Thoracic aorta (tissue), 2 donors: ENCODE results near the gene NCAN. TPM values are rescaled to one million over a fixed set of nuclear protein-coding genes. Genes with fewer than 3 reads are reported as not detected.

Experiments used
- ATAC-seq: fragments of 150-250 bp; one replicate; pipeline ENCODE4 v1.8.0; 2017; ENCODE audit warnings: low read depth; ENCODE audit not compliant: insufficient number of reproducible peaks, low FRiP score
- DNase-seq: peaks from one replicate; pipeline ENCODE4 v3.0.0-alpha.2; 2020; ENCODE audit warnings: low spot score
- H3K27ac ChIP-seq, 2 donors: fragments of 200-600 bp; sonication (generic); 1 replicate in 1 of 2; 2 replicates in 1 of 2; pipeline ENCODE4 v1.5.1; 2016; ENCODE audit warnings: mild to moderate bottlenecking in 2 of 2, moderate library complexity in 2 of 2
- H3K27me3 ChIP-seq: fragments of 200-600 bp; sonication (generic); replicated peaks from 2 replicates; pipeline ENCODE4 v1.6.0; 2016; ENCODE audit warnings: mild to moderate bottlenecking; ENCODE audit not compliant: insufficient read depth
- H3K36me3 ChIP-seq: fragments of 200-600 bp; sonication (generic); one replicate; pipeline ENCODE4 v1.5.1; 2016
- H3K4me1 ChIP-seq, 2 donors: fragments of 200-600 bp; sonication (generic); 1 replicate in 1 of 2; 2 replicates in 1 of 2; pipeline versions ENCODE4 v1.5.1 to v1.6.0; 2016; ENCODE audit warnings: low read depth in 2 of 2, mild to moderate bottlenecking in 1 of 2; ENCODE audit not compliant: control insufficient read depth in 1 of 2
- H3K4me3 ChIP-seq: fragments of 200-600 bp; sonication (generic); 2 replicates; pipeline ENCODE4 v1.5.1; 2016; ENCODE audit warnings: mild to moderate bottlenecking
- H3K9me3 ChIP-seq: fragments of 200-600 bp; sonication (generic); 2 replicates; pipeline ENCODE4 v1.5.1; 2016
- CTCF ChIP-seq: fragments of 200-600 bp; sonication (generic); IDR thresholded peaks from one replicate; pipeline ENCODE4 v1.5.1; 2019; ENCODE audit warnings: antibody characterized with exemption
- total RNA-seq, 2 donors: library from RNA; depleted of rRNA; stranded (reverse); fragments of >200 nt; gene quantifications; one replicate each; pipeline versions ENCODE4 v1.1.0 to v1.2.3, GENCODE V29; 2016

NCAN gene
- total RNA-seq, 2 donors from 2014 or later = not detected

GRCh38 chr19:19256072-19256969, 44.6 kb downstream of the NCAN start:
- no peak overlapping the region for H3K4me3 ChIP-seq

GRCh38 chr19:19257137-19257536, 45.4 kb downstream of the NCAN start:
- no peaks in the 10 kb centered on the region for H3K36me3 ChIP-seq
- no peaks in the 10 kb centered on the region for H3K9me3 ChIP-seq
- H3K27me3 ChIP-seq = peaks cover under 1% of the 10 kb centered on the region
- no peak overlapping the region for H3K4me3 ChIP-seq
- no peak overlapping the region for H3K27ac ChIP-seq
- DNase-seq = no peak
- ATAC-seq = no peak
- TF ChIP-seq CTCF = no peak
- H3K4me1 ChIP-seq = peaks cover 0 to 10% of the 10 kb centered on the region in 2 donors

More at GRCh38 chr19:19256072-19256969, 44.6 kb downstream of the NCAN start:
- ATAC-seq (no peak), DNase-seq (no peak)
- Histone ChIP-seq H3K9me3 (no peaks in the 10 kb centered on the region), H3K4me1 (peaks cover 0 to 5% of the 10 kb centered on the region in 2 donors), H3K27ac (no peak overlapping the region), H3K27me3 (no peaks in the 10 kb centered on the region), H3K36me3 (no peaks in the 10 kb centered on the region)
- no peak for TF ChIP-seq CTCF

GRCh38 chr19:19257836-19258588, 46.3 kb downstream of the NCAN start:
- Histone ChIP-seq H3K4me1 (peaks cover 0 to 10% of the 10 kb centered on the region in 2 donors), H3K9me3 (no peaks in the 10 kb centered on the region), H3K4me3 (no peak overlapping the region), H3K27me3 (peaks cover 7% of the 10 kb centered on the region), H3K36me3 (no peaks in the 10 kb centered on the region), H3K27ac (no peak overlapping the region)
- no peak for DNase-seq
- no peak for ATAC-seq
- no peak for TF ChIP-seq CTCF

- H3K4me3 ChIP-seq = no peak overlapping the region
- peaks cover 7% of the 10 kb centered on the region for H3K27me3 ChIP-seq
- DNase-seq (no peak), ATAC-seq (no peak)
- H3K9me3 ChIP-seq = no peaks in the 10 kb centered on the region
- no peak overlapping the region for H3K27ac ChIP-seq
- TF ChIP-seq CTCF = no peak
- H3K36me3 ChIP-seq = no peaks in the 10 kb centered on the region
- peaks cover 0 to 10% of the 10 kb centered on the region in 2 donors for H3K4me1 ChIP-seq
Observed at GRCh38 chr19:19258589-19259338, 47.0 kb downstream of the NCAN start.
